HAP-1 (cell line): ENCODE data around the gene SPCS3.
"Not testable (repeated sequence)": the region's sequence is repeated elsewhere in the genome, so short reads cannot be mapped to it uniquely, and the experiment has no call there.

Experiments
- DNase-seq, 2 experiments: peaks; one replicate each; pipeline ENCODE4 v3.0.0-alpha.2; 2016 to 2020; ENCODE audit warnings: low spot score in 2 of 2
- H3K27me3 ChIP-seq: fragments of 250-450 bp; sonication (Bioruptor Pico); 2 replicates; pipeline ENCODE4 v1.5.1; 2020; ENCODE audit warnings: low read depth, mild to moderate bottlenecking, moderate library complexity
- H3K36me3 ChIP-seq: fragments of 250-450 bp; sonication (Bioruptor Pico); replicated peaks from 2 replicates; pipeline ENCODE4 v1.5.1; 2020; ENCODE audit warnings: mild to moderate bottlenecking
- H3K4me1 ChIP-seq: fragments of 250-450 bp; sonication (Bioruptor Pico); 2 replicates; pipeline ENCODE4 v1.5.1; 2020; ENCODE audit warnings: mild to moderate bottlenecking
- H3K4me3 ChIP-seq: fragments of 250-450 bp; sonication (Bioruptor Pico); 2 replicates; pipeline ENCODE4 v1.5.1; 2020; ENCODE audit warnings: mild to moderate bottlenecking, moderate library complexity
- H3K9me3 ChIP-seq: fragments of 250-450 bp; sonication (Bioruptor Pico); 2 replicates; pipeline ENCODE4 v1.5.1; 2020; ENCODE audit warnings: mild to moderate bottlenecking, moderate library complexity
- in situ Hi-C: fragments of 300-500 bp; cut with MboI; formaldehyde crosslinking; loops from 3 replicates; pipeline ENCODE4 v1.14.3; 2020; ENCODE audit warnings: low sequenced_read_pairs, inconsistent platforms, mixed read lengths

The SPCS3 gene

GRCh38 chr4:176291748-176292147 is 28.0 kb upstream of the SPCS3 start:
- no peak overlapping the region for H3K4me3 ChIP-seq
- DNase-seq = no peak
- no peaks in the 10 kb centered on the region for H3K9me3 ChIP-seq
- in situ Hi-C loops = no loop called here
- H3K36me3 ChIP-seq = no peaks in the 10 kb centered on the region
- H3K4me1 ChIP-seq = peaks cover 38% of the 10 kb centered on the region
- H3K27me3 ChIP-seq = no peaks in the 10 kb centered on the region

GRCh38 chr4:176292920-176293319 is 26.8 kb upstream of the SPCS3 start:
- Histone ChIP-seq H3K27me3 (no peaks in the 10 kb centered on the region), H3K4me1 (peaks cover 38% of the 10 kb centered on the region), H3K9me3 (no peaks in the 10 kb centered on the region), H3K4me3 (no peak overlapping the region), H3K36me3 (no peaks in the 10 kb centered on the region)
- no peak for DNase-seq
- in situ Hi-C loops = no loop called here

GRCh38 chr4:176293660-176294059 is 26.1 kb upstream of the SPCS3 start:
- in situ Hi-C loops = no loop called here
- Histone ChIP-seq H3K27me3 (no peaks in the 10 kb centered on the region), H3K4me3 (no peak overlapping the region), H3K36me3 (no peaks in the 10 kb centered on the region), H3K4me1 (peaks cover 35% of the 10 kb centered on the region), H3K9me3 (no peaks in the 10 kb centered on the region)
- no peak for DNase-seq

GRCh38 chr4:176295907-176296306 is 23.9 kb upstream of the SPCS3 start:
- H3K27me3 ChIP-seq, in situ Hi-C loops, H3K4me3 ChIP-seq, H3K9me3 ChIP-seq, H3K36me3 ChIP-seq, DNase-seq: not testable (repeated sequence)
- H3K4me1 ChIP-seq = peaks cover 12% of the 10 kb centered on the region

GRCh38 chr4:176298664-176299063 is 21.1 kb upstream of the SPCS3 start:
- Histone ChIP-seq H3K27me3 (no peaks in the 10 kb centered on the region), H3K9me3 (no peaks in the 10 kb centered on the region), H3K4me1 (peaks cover 8% of the 10 kb centered on the region), H3K36me3 (no peaks in the 10 kb centered on the region), H3K4me3 (no peak overlapping the region)
- DNase-seq = no peak
- in situ Hi-C loops = no loop called here

GRCh38 chr4:176300036-176300435 is 19.7 kb upstream of the SPCS3 start:
- DNase-seq = no peak
- Histone ChIP-seq H3K36me3 (no peaks in the 10 kb centered on the region), H3K9me3 (no peaks in the 10 kb centered on the region), H3K4me1 (peaks cover 8% of the 10 kb centered on the region), H3K4me3 (no peak overlapping the region), H3K27me3 (no peaks in the 10 kb centered on the region)
- in situ Hi-C loops = no loop called here

- Histone ChIP-seq H3K9me3 (no peaks in the 10 kb centered on the region), H3K36me3 (no peaks in the 10 kb centered on the region), H3K4me1 (peaks cover 8% of the 10 kb centered on the region), H3K4me3 (no peak overlapping the region), H3K27me3 (no peaks in the 10 kb centered on the region)
- no peak for DNase-seq
- in situ Hi-C loops = no loop called here
Observed at GRCh38 chr4:176300565-176300964, 19.2 kb upstream of the SPCS3 start.

GRCh38 chr4:176302283-176303275 is 17.2 kb upstream of the SPCS3 start:
- no peak for DNase-seq
- in situ Hi-C loops = no loop called here
- no peaks in the 10 kb centered on the region for H3K36me3 ChIP-seq
- no peak overlapping the region for H3K4me3 ChIP-seq
- H3K9me3 ChIP-seq = no peaks in the 10 kb centered on the region
- H3K4me1 ChIP-seq = peaks cover 8% of the 10 kb centered on the region
- no peaks in the 10 kb centered on the region for H3K27me3 ChIP-seq

- Histone ChIP-seq H3K36me3 (no peaks in the 10 kb centered on the region), H3K27me3 (no peaks in the 10 kb centered on the region), H3K4me3 (no peak overlapping the region), H3K9me3 (no peaks in the 10 kb centered on the region), H3K4me1 (peaks cover 8% of the 10 kb centered on the region)
- in situ Hi-C loops = no loop called here
- DNase-seq = no peak
Observed at GRCh38 chr4:176303938-176304337, 15.8 kb upstream of the SPCS3 start.

- DNase-seq = no peak
- H3K27me3 ChIP-seq = no peaks in the 10 kb centered on the region
- 0 out of 2 replicates have a peak, but pooled peaks cover 2% of the 10 kb centered on the region for H3K4me1 ChIP-seq
- H3K9me3 ChIP-seq = no peaks in the 10 kb centered on the region
- H3K36me3 ChIP-seq = no peaks in the 10 kb centered on the region
- in situ Hi-C loops = no loop called here
- H3K4me3 ChIP-seq = no peak overlapping the region
Observed at GRCh38 chr4:176306837-176307665, 12.7 kb upstream of the SPCS3 start.

GRCh38 chr4:176307666-176307930 is 12.2 kb upstream of the SPCS3 start:
- Histone ChIP-seq H3K4me3 (no peak overlapping the region), H3K36me3 (no peaks in the 10 kb centered on the region), H3K27me3 (no peaks in the 10 kb centered on the region), H3K4me1 (0 out of 2 replicates have a peak, but pooled peaks cover 2% of the 10 kb centered on the region), H3K9me3 (no peaks in the 10 kb centered on the region)
- no peak for DNase-seq
- in situ Hi-C loops = no loop called here

GRCh38 chr4:176308441-176308840 is 11.3 kb upstream of the SPCS3 start:
- H3K4me1 ChIP-seq = no peaks in the 10 kb centered on the region; the same call in 1 of the 2 replicates
- no peak for DNase-seq
- no peaks in the 10 kb centered on the region for H3K36me3 ChIP-seq
- H3K4me3 ChIP-seq = no peak overlapping the region
- H3K27me3 ChIP-seq = no peaks in the 10 kb centered on the region
- in situ Hi-C loops = no loop called here
- no peaks in the 10 kb centered on the region for H3K9me3 ChIP-seq

GRCh38 chr4:176309046-176309445 is 10.7 kb upstream of the SPCS3 start:
- Histone ChIP-seq H3K27me3 (no peaks in the 10 kb centered on the region), H3K4me1 (no peaks in the 10 kb centered on the region; the same call in 1 of the 2 replicates), H3K4me3 (no peak overlapping the region), H3K9me3 (no peaks in the 10 kb centered on the region), H3K36me3 (no peaks in the 10 kb centered on the region)
- no peak for DNase-seq
- in situ Hi-C loops = no loop called here

GRCh38 chr4:176309772-176310171 is 10.0 kb upstream of the SPCS3 start:
- in situ Hi-C loops = no loop called here
- Histone ChIP-seq H3K36me3 (no peaks in the 10 kb centered on the region), H3K27me3 (no peaks in the 10 kb centered on the region), H3K9me3 (no peaks in the 10 kb centered on the region), H3K4me3 (no peak overlapping the region), H3K4me1 (no peaks in the 10 kb centered on the region; the same call in 1 of the 2 replicates)
- no peak for DNase-seq
